H1 (cell line): ENCODE results near the gene ZNF385B. TPM values are rescaled to one million over a fixed set of nuclear protein-coding genes. Genes with fewer than 3 reads are reported as not detected.

ENCODE experiments used
- CTCF ChIA-PET: fragments of 300-600 bp; sonication (Branson Sonifier 250); formaldehyde crosslinking; loops from one replicate; lab custom pipeline; 2021; ENCODE audit not compliant: partially characterized antibody; lab: Charles Lee
- POLR2A ChIA-PET: fragments of 300-600 bp; sonication (Branson Sonifier 250); formaldehyde crosslinking; loops from one replicate; lab custom pipeline; 2021; ENCODE audit warnings: inconsistent platforms; ENCODE audit not compliant: partially characterized antibody; lab: Charles Lee
- DNase-seq, 2 experiments: peaks; one replicate each; pipeline versions ENCODE4 v3.0.0 to v3.0.0-alpha.2; 2010 to 2022; ENCODE audit warnings: low spot score in 2 of 2, low read depth in 1 of 2, mixed read lengths in 1 of 2
- FAIRE-seq: peaks from 2 replicates; lab custom pipeline; 2011; peaks lifted over from hg19 to GRCh38; lab: Jason Lieb, UNC
- H2AFZ ChIP-seq: 2 replicates; pipeline ENCODE4 v1.8.1; 2012; ENCODE audit warnings: low read length, inconsistent platforms
- H2AK5ac ChIP-seq: 2 replicates; pipeline ENCODE4 v1.6.1; 2013; ENCODE audit warnings: low read depth, low read length
- H2BK120ac ChIP-seq: replicated peaks from 2 replicates; pipeline ENCODE3; 2013; ENCODE audit warnings: low read depth, low read length, inconsistent platforms
- H2BK12ac ChIP-seq: 2 replicates; pipeline ENCODE4 v1.6.1; 2013; ENCODE audit warnings: low read depth, low read length
- H2BK15ac ChIP-seq: 2 replicates; pipeline ENCODE4 v1.6.1; 2013; ENCODE audit warnings: low read length
- H2BK20ac ChIP-seq: 2 replicates; pipeline ENCODE4 v1.6.1; 2013; ENCODE audit warnings: low read length
- H2BK5ac ChIP-seq: 2 replicates; pipeline ENCODE4 v1.6.1; 2013; ENCODE audit warnings: low read depth, low read length
- H3K14ac ChIP-seq: 2 replicates; pipeline ENCODE4 v1.6.1; 2013; ENCODE audit warnings: inconsistent platforms; ENCODE audit not compliant: insufficient read length
- H3K18ac ChIP-seq: 2 replicates; pipeline ENCODE4 v1.6.1; 2013; ENCODE audit warnings: low read length; ENCODE audit errors: extremely low read depth
- H3K23ac ChIP-seq: 2 replicates; pipeline ENCODE4 v1.6.1; 2013; ENCODE audit warnings: inconsistent platforms; ENCODE audit not compliant: insufficient read length
- H3K23me2 ChIP-seq: 2 replicates; pipeline ENCODE4 v1.6.1; 2013; ENCODE audit warnings: low read depth, low read length
- H3K27ac ChIP-seq: 2 replicates; pipeline ENCODE4 v1.6.1; 2011; ENCODE audit warnings: low read depth, low read length, inconsistent platforms
- H3K27me3 ChIP-seq, 4 experiments: replicated peaks in 1 of 4; 1 replicate in 1 of 4; 2 replicates in 3 of 4; pipeline versions ENCODE4 v1.6.1 to v1.8.1; 2011 to 2013; ENCODE audit warnings: low read length in 3 of 4, mild to moderate bottlenecking in 3 of 4, inconsistent platforms in 2 of 4, mixed read lengths in 2 of 4, moderate library complexity in 1 of 4; ENCODE audit not compliant: control insufficient read depth in 3 of 4, insufficient read depth in 3 of 4; ENCODE audit errors: extremely low read depth in 1 of 4
- H3K36me3 ChIP-seq, 4 experiments: 2 replicates each; pipeline versions ENCODE4 v1.6.1 to v1.8.1; 2011 to 2013; ENCODE audit warnings: mild to moderate bottlenecking in 4 of 4, low read length in 3 of 4, moderate library complexity in 2 of 4, control low read depth in 1 of 4, inconsistent platforms in 1 of 4; ENCODE audit not compliant: insufficient read depth in 4 of 4, control insufficient read depth in 2 of 4
- H3K4ac ChIP-seq: replicated peaks from 2 replicates; pipeline ENCODE3; 2013; ENCODE audit warnings: low read length, low read depth, mixed read lengths, inconsistent platforms; ENCODE audit not compliant: insufficient read length
- H3K4me1 ChIP-seq, 4 experiments: replicated peaks in 1 of 4; 1 replicate in 1 of 4; 2 replicates in 3 of 4; pipeline versions ENCODE4 v1.6.1 to v1.8.1; 2011 to 2013; ENCODE audit warnings: low read length in 3 of 4, inconsistent platforms in 2 of 4, mixed read lengths in 1 of 4; ENCODE audit not compliant: insufficient read depth in 4 of 4, control insufficient read depth in 3 of 4
- H3K4me2 ChIP-seq, 2 experiments: 2 replicates each; pipeline versions ENCODE4 v1.6.1 to v1.8.1; 2011 to 2013; ENCODE audit warnings: low read depth in 2 of 2, low read length in 2 of 2, control low read depth in 1 of 2, inconsistent platforms in 1 of 2, mild to moderate bottlenecking in 1 of 2; ENCODE audit not compliant: insufficient read depth in 1 of 2
- H3K4me3 ChIP-seq, 4 experiments: fragments of 200-600, 300-600 bp in 1 of 4; sonication (generic), shearing (Covaris generic), sonication (Bioruptor Twin) in 1 of 4; 2 replicates each; pipeline versions ENCODE4 v1.5.1 to v1.8.1; 2011 to 2016; ENCODE audit warnings: low read length in 4 of 4, low read depth in 3 of 4, control low read depth in 2 of 4, inconsistent platforms in 2 of 4, mild to moderate bottlenecking in 2 of 4, mixed read lengths in 1 of 4, moderate library complexity in 1 of 4; ENCODE audit not compliant: insufficient read depth in 2 of 4; ENCODE audit errors: extremely low read depth in 1 of 4
- H3K56ac ChIP-seq: replicated peaks from 2 replicates; pipeline ENCODE3; 2013; ENCODE audit warnings: low read depth, mild to moderate bottlenecking, mixed read lengths, low read length, inconsistent platforms; ENCODE audit not compliant: insufficient read length
- H3K79me1 ChIP-seq: 2 replicates; pipeline ENCODE4 v1.6.1; 2013; ENCODE audit warnings: low read depth, low read length, control low read depth
- H3K79me2 ChIP-seq, 2 experiments: 2 replicates each; pipeline versions ENCODE4 v1.6.1 to v1.8.1; 2012 to 2013; ENCODE audit warnings: low read length in 2 of 2, mild to moderate bottlenecking in 2 of 2, inconsistent platforms in 1 of 2; ENCODE audit not compliant: insufficient read depth in 2 of 2, control insufficient read depth in 1 of 2
- H3K9ac ChIP-seq, 4 experiments: replicated peaks in 1 of 4; 1 replicate in 1 of 4; 2 replicates in 3 of 4; pipeline versions ENCODE4 v1.6.1 to v1.8.1; 2011 to 2013; ENCODE audit warnings: low read depth in 3 of 4, low read length in 3 of 4, control low read depth in 2 of 4, mild to moderate bottlenecking in 2 of 4, moderate library complexity in 2 of 4, inconsistent platforms in 1 of 4; ENCODE audit errors: extremely low read depth in 1 of 4
- H3K9me3 ChIP-seq, 2 experiments: 2 replicates each; pipeline versions ENCODE4 v1.6.1 to v1.8.1; 2012 to 2013; ENCODE audit warnings: mild to moderate bottlenecking in 2 of 2, moderate library complexity in 2 of 2, control low read depth in 1 of 2, inconsistent platforms in 1 of 2, low read depth in 1 of 2, low read length in 1 of 2, mixed read lengths in 1 of 2; ENCODE audit not compliant: insufficient read depth in 2 of 2
- H4K20me1 ChIP-seq, 2 experiments: replicated peaks in 1 of 2; 2 replicates each; pipeline versions ENCODE3 to v1.8.1; 2011 to 2013; ENCODE audit warnings: inconsistent platforms in 2 of 2, low read length in 2 of 2, mild to moderate bottlenecking in 1 of 2; ENCODE audit not compliant: insufficient read depth in 2 of 2, control insufficient read depth in 1 of 2
- H4K5ac ChIP-seq: 2 replicates; pipeline ENCODE4 v1.6.1; 2013; ENCODE audit warnings: low read length, low read depth, mixed read lengths, inconsistent platforms; ENCODE audit not compliant: insufficient read length
- H4K8ac ChIP-seq: 2 replicates; pipeline ENCODE4 v1.8.0; 2013; ENCODE audit warnings: mild to moderate bottlenecking, moderate library complexity, low read length, inconsistent platforms; ENCODE audit not compliant: insufficient read depth; ENCODE audit errors: extremely low read depth
- H4K91ac ChIP-seq: replicated peaks from 2 replicates; pipeline ENCODE3; 2013; ENCODE audit warnings: low read length, mixed read lengths, inconsistent platforms; ENCODE audit not compliant: insufficient read length
- BRCA1 ChIP-seq: IDR thresholded peaks from 2 replicates; pipeline ENCODE4 v1.6.1; 2012; ENCODE audit warnings: low read depth, low read length, improper control_type of control experiment
- CBX8 ChIP-seq: fragments of 300-800, 300-1000 bp; sonication (generic); IDR thresholded peaks from 2 replicates; pipeline ENCODE4 v1.7.1; 2016; ENCODE audit warnings: low read depth, low read length, borderline replicate concordance
- EP300 ChIP-seq, 2 experiments: IDR thresholded peaks; 1 replicate in 1 of 2; 2 replicates in 1 of 2; pipeline ENCODE4 v1.6.1; 2011 to 2012; ENCODE audit warnings: low read depth in 2 of 2, low read length in 2 of 2, mild to moderate bottlenecking in 2 of 2, borderline replicate concordance in 1 of 2, inconsistent platforms in 1 of 2, moderate library complexity in 1 of 2
- EZH2 ChIP-seq: fragments of 200-600 bp; sonication (generic); IDR thresholded peaks from 2 replicates; pipeline ENCODE4 v1.7.1; 2012; ENCODE audit warnings: low read depth, mild to moderate bottlenecking, moderate library complexity, low read length, inconsistent platforms; ENCODE audit not compliant: severe bottlenecking
- HDAC2 ChIP-seq, 2 experiments: fragments of 300-600 bp in 1 of 2; sonication (generic) in 1 of 2; IDR thresholded peaks; 2 replicates each; pipeline ENCODE4 v1.6.1; 2011 to 2012; ENCODE audit warnings: low read depth in 2 of 2, low read length in 2 of 2, mild to moderate bottlenecking in 2 of 2, moderate library complexity in 2 of 2, borderline replicate concordance in 1 of 2, inconsistent platforms in 1 of 2
- JUN ChIP-seq: IDR thresholded peaks from 2 replicates; pipeline ENCODE4 v1.6.1; 2011; ENCODE audit warnings: low read depth, mild to moderate bottlenecking, improper control_type of control experiment, low read length
- POU5F1 ChIP-seq: IDR thresholded peaks from 2 replicates; pipeline ENCODE4 v1.6.1; 2011; ENCODE audit warnings: low read depth, mild to moderate bottlenecking, low read length, moderate library complexity
- SIN3A ChIP-seq, 2 experiments: IDR thresholded peaks in 1 of 2; conservative IDR thresholded peaks in 1 of 2; 2 replicates each; pipeline ENCODE4 v1.6.1; 2011 to 2012; ENCODE audit warnings: low read length in 2 of 2, improper control_type of control experiment in 1 of 2, low read depth in 1 of 2, mild to moderate bottlenecking in 1 of 2
- SUZ12 ChIP-seq: fragments of 200-600 bp; sonication (generic); IDR thresholded peaks from 2 replicates; pipeline ENCODE4 v1.6.1; 2012; ENCODE audit warnings: mild to moderate bottlenecking, inconsistent platforms, low read length, moderate library complexity, mixed read lengths
- TAF1 ChIP-seq: IDR thresholded peaks from 2 replicates; pipeline ENCODE4 v1.6.1; 2011; ENCODE audit warnings: mild to moderate bottlenecking, low read depth, low read length
- WGBS, 2 experiments: shearing (Covaris generic) in 1 of 2; methylation state at CpG; one replicate each; pipeline versions ENCODE4 v1.1.6 to v1.1.7; 2013 to 2015; ENCODE audit warnings: low lambda C conversion rate in 2 of 2, mixed read lengths in 2 of 2, inconsistent platforms in 1 of 2, low coverage in 1 of 2, missing lambda C conversion rate in 1 of 2; ENCODE audit not compliant: insufficient replicate concordance in 2 of 2, insufficient coverage in 1 of 2, insufficient read length in 1 of 2; ENCODE audit errors: extremely low coverage in 1 of 2, missing lambda C conversion rate in 1 of 2; 5-methylcytosine and 5-hydroxymethylcytosine counted together
- polyA plus RNA-seq, 7 experiments: library from polyadenylated mRNA; depleted of rRNA in 3 of 7; stranded (reverse) in 5 of 7; unstranded in 2 of 7; fragments of >200 nt in 5 of 7; fragments of 200-250 nt in 2 of 7; gene quantifications; 1 replicate in 5 of 7; 2 replicates in 1 of 7; 4 replicates in 1 of 7; pipeline versions ENCODE4 v1.2.1 to v1.2.3, GENCODE V29; 2011 to 2013; ENCODE audit warnings: missing spikeins in 2 of 7, mixed read lengths in 2 of 7
- total RNA-seq: library from RNA; stranded (reverse); fragmentation: NEBNext Ultra II Directional; extraction: Animal tissue kit (Norgen Biotek cat#: 25700); gene quantifications from 2 replicates; pipeline ENCODE4 v1.2.1, GENCODE V29; 2021

Gene ZNF385B
- total and polyA plus RNA-seq, 2 of the 8 experiments (the other 6 are each of a cell fraction or from before 2014, with no cell fraction given), result 1.1 to 3.7 TPM

DNA sequence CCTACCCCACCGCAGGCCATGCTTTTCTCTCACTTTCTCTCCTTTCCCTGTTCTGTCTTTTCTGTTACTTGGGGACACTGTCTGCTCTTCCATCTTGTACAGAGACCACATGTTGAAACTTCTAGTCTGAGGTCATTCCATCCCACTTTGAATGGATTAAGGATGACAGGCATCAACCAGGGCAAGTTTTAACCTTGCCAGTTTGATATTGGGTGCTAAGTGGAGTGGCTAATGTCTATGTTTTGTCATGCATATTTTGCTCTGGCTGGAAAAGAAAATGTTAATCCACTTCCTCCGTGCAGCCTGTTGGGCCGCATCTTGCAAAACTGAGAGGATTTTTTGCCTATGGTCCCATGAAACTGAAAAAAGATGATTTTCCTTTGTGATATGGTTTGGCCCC is 391.3 kb downstream of the ZNF385B start:
- TF ChIP-seq POU5F1 (no peak), EP300 (IDR thresholded peaks at IDR 0.05; ENCODE audit: borderline replicate concordance in 1 of 2, low read depth in 2 of 2, low read length in 2 of 2) (no peak), BRCA1 (no peak), HDAC2 (IDR thresholded peaks at IDR 0.05; ENCODE audit: borderline replicate concordance in 1 of 2, low read depth in 2 of 2, low read length in 2 of 2) (no peak), JUN (no peak), CBX8 (no peak), SUZ12 (no peak), EZH2 (no peak), TAF1 (no peak), SIN3A (conservative IDR thresholded peaks at IDR 0.05 in 1 of 2, IDR thresholded peaks at IDR 0.05 in 1 of 2; ENCODE audit: low read depth in 1 of 2, low read length in 2 of 2) (no peak)
- Histone ChIP-seq H3K27ac (no peak overlapping the region), H3K18ac (no peak overlapping the region)

More for the DNA sequence above, 391.3 kb downstream of the ZNF385B start:
- peaks cover 0 to 11% (median 4%) of the 10 kb centered on the region in 4 experiments; a peak in 2 of 7 replicates for H3K4me1 ChIP-seq
- H3K4me3 ChIP-seq, result no peak overlapping the region
- no peak overlapping the region for H3K14ac ChIP-seq
- H3K9me3 ChIP-seq, result no peaks in the 10 kb centered on the region
- H2BK5ac ChIP-seq, result no peak overlapping the region
- no peak overlapping the region for H2AFZ ChIP-seq
- H2BK12ac ChIP-seq, result no peak overlapping the region
- ChIA-PET CTCF (no interaction called here), POLR2A (no interaction called here)
- no peak overlapping the region for H2BK120ac ChIP-seq
- no peaks in the 10 kb centered on the region for H3K79me2 ChIP-seq
- no peak overlapping the region for H3K23ac ChIP-seq
- FAIRE-seq (no peak), DNase-seq (no peak)
- H2AK5ac ChIP-seq, result no peak overlapping the region
- no peaks in the 10 kb centered on the region for H3K27me3 ChIP-seq
- no peak overlapping the region for H3K4me2 ChIP-seq
- no peak overlapping the region for H3K9ac ChIP-seq
- no peak overlapping the region for H3K4ac ChIP-seq
- H3K23me2 ChIP-seq, result no peaks in the 10 kb centered on the region
- 64% methylated on average over 3 of the region's 3 CpGs; no CpG with 5 or more reads in 1 of the 2 experiments for WGBS, 2 experiments
- H3K79me1 ChIP-seq, result no peaks in the 10 kb centered on the region
- no peak overlapping the region for H2BK20ac ChIP-seq
- no peak overlapping the region for H4K5ac ChIP-seq
- no peak overlapping the region for H4K91ac ChIP-seq
- no peak overlapping the region for H3K56ac ChIP-seq
- H2BK15ac ChIP-seq, result no peak overlapping the region
- H3K36me3 ChIP-seq, result no peaks in the 10 kb centered on the region
- H4K20me1 ChIP-seq, result no peaks in the 10 kb centered on the region
- H4K8ac ChIP-seq, result no peak overlapping the region
